Subcutaneous abdominal adipose tissue (tissue), 5 donors: Measurements from ENCODE around the gene POU6F1.
"Not testable (repeated sequence)": the region's sequence is repeated elsewhere in the genome, so short reads cannot be mapped to it uniquely, and the experiment has no call there.

Experiments
- H3K27ac ChIP-seq: one replicate; pipeline ENCODE4 v1.7.0; 2013; ENCODE audit warnings: low read depth, mild to moderate bottlenecking, inconsistent platforms, low read length, moderate library complexity
- H3K27me3 ChIP-seq, 5 donors: one replicate each; pipeline ENCODE4 v1.7.0; 2013; ENCODE audit warnings: low read length in 5 of 5, inconsistent platforms in 1 of 5; ENCODE audit not compliant: control insufficient read depth in 5 of 5, insufficient read depth in 4 of 5
- H3K36me3 ChIP-seq, 5 donors: one replicate each; pipeline ENCODE4 v1.7.0; 2013; ENCODE audit warnings: low read length in 5 of 5; ENCODE audit not compliant: control insufficient read depth in 5 of 5, insufficient read depth in 5 of 5
- H3K4me1 ChIP-seq, 5 donors: one replicate each; pipeline ENCODE4 v1.7.0; 2013; ENCODE audit warnings: low read length in 5 of 5, mild to moderate bottlenecking in 3 of 5, moderate library complexity in 1 of 5; ENCODE audit not compliant: control insufficient read depth in 5 of 5, insufficient read depth in 5 of 5
- H3K4me3 ChIP-seq, 5 donors: one replicate each; pipeline ENCODE4 v1.7.0; 2013; ENCODE audit warnings: low read length in 5 of 5, low read depth in 1 of 5
- H3K9ac ChIP-seq, 5 donors: one replicate each; pipeline ENCODE4 v1.7.0; 2013; ENCODE audit warnings: low read length in 5 of 5, mild to moderate bottlenecking in 4 of 5, moderate library complexity in 3 of 5
- H3K9me3 ChIP-seq, 5 donors: one replicate each; pipeline ENCODE4 v1.7.0; 2013; ENCODE audit warnings: low read length in 5 of 5; ENCODE audit not compliant: control insufficient read depth in 5 of 5
- donor health status: healthy.
- donor health status: healthy.
- donor health status: healthy.
- donor health status: healthy.
- donor health status: healthy.

The POU6F1 gene

GRCh38 chr12:51217968-51218606 is at the start of gene POU6F1:
POU6F1 (minus strand) TSS chr12:51218062; CDS start chr12:51206836, 11,226 bp downstream.
- Histone ChIP-seq H3K9me3 (no peaks in the 10 kb centered on the region), H3K4me1 (peaks cover 3 to 26% (median 21%) of the 10 kb centered on the region in 5 donors), H3K27me3 (no peaks in the 10 kb centered on the region), H3K36me3 (peaks cover 0 to 3% (median 2%) of the 10 kb centered on the region in 5 donors), H3K9ac (peak within 1 kb of the TSS; percentile 84 to 94 (median 92)), H3K27ac (peak within 1 kb of the TSS; percentile 95), H3K4me3 (peak within 1 kb of the TSS; percentile 81 to 91 (median 86))

- no peaks in the 10 kb centered on the region for H3K27me3 ChIP-seq
- peaks cover 0 to 13% (median 7%) of the 10 kb centered on the region in 5 donors for H3K4me1 ChIP-seq
- H3K36me3 ChIP-seq: no peaks in the 10 kb centered on the region
- H3K9me3 ChIP-seq: no peaks in the 10 kb centered on the region
- no peak overlapping the region for H3K9ac ChIP-seq
- no peak overlapping the region for H3K27ac ChIP-seq
- no peak overlapping the region for H3K4me3 ChIP-seq
These were observed 47.2 kb upstream of the POU6F1 start for GRCh38 chr12:51265024-51265423.

GRCh38 chr12:51264297-51264696 is 46.4 kb upstream of the POU6F1 start:
- Histone ChIP-seq H3K36me3 (no peaks in the 10 kb centered on the region), H3K4me3 (no peak overlapping the region), H3K27ac (no peak overlapping the region), H3K27me3 (no peaks in the 10 kb centered on the region), H3K4me1 (peaks cover 0 to 9% (median 4%) of the 10 kb centered on the region in 5 donors), H3K9me3 (no peaks in the 10 kb centered on the region), H3K9ac (no peak overlapping the region)

- Histone ChIP-seq H3K9ac (no peak overlapping the region), H3K4me1 (peaks cover 0 to 3% (median 0%) of the 10 kb centered on the region in 5 donors), H3K9me3 (no peaks in the 10 kb centered on the region), H3K27ac (no peak overlapping the region), H3K27me3 (no peaks in the 10 kb centered on the region), H3K36me3 (no peaks in the 10 kb centered on the region), H3K4me3 (no peak overlapping the region)
These were observed 45.5 kb upstream of the POU6F1 start for GRCh38 chr12:51263341-51263740.

- no peak overlapping the region for H3K9ac ChIP-seq
- no peaks in the 10 kb centered on the region for H3K36me3 ChIP-seq
- no peaks in the 10 kb centered on the region for H3K9me3 ChIP-seq
- H3K27me3 ChIP-seq: no peaks in the 10 kb centered on the region
- no peak overlapping the region for H3K27ac ChIP-seq
- H3K4me3 ChIP-seq: no peak overlapping the region
- peaks cover 0 to 3% (median 0%) of the 10 kb centered on the region in 5 donors for H3K4me1 ChIP-seq
These were observed 44.9 kb upstream of the POU6F1 start for GRCh38 chr12:51262758-51263177.

- H3K27me3 ChIP-seq, H3K36me3 ChIP-seq, H3K9me3 ChIP-seq, H3K27ac ChIP-seq, H3K4me3 ChIP-seq, H3K9ac ChIP-seq, H3K4me1 ChIP-seq: not testable (repeated sequence)
These were observed 41.7 kb upstream of the POU6F1 start for GRCh38 chr12:51259600-51259999.

GRCh38 chr12:51254536-51254935 is 36.7 kb upstream of the POU6F1 start:
- Histone ChIP-seq H3K9me3 (no peaks in the 10 kb centered on the region), H3K4me3 (no peak overlapping the region), H3K4me1 (no peaks in the 10 kb centered on the region)

GRCh38 chr12:51253276-51253675 is 35.4 kb upstream of the POU6F1 start:
- Histone ChIP-seq H3K9ac (no peak overlapping the region), H3K4me3 (no peak overlapping the region), H3K4me1 (no peaks in the 10 kb centered on the region), H3K27me3 (no peaks in the 10 kb centered on the region), H3K36me3 (peaks cover 0 to 2% (median 0%) of the 10 kb centered on the region in 5 donors), H3K9me3 (no peaks in the 10 kb centered on the region), H3K27ac (no peak overlapping the region)

More at GRCh38 chr12:51254536-51254935, 36.7 kb upstream of the POU6F1 start:
- no peaks in the 10 kb centered on the region for H3K27me3 ChIP-seq
- H3K36me3 ChIP-seq: peaks cover 0 to 2% (median 0%) of the 10 kb centered on the region in 5 donors
- no peak overlapping the region for H3K27ac ChIP-seq
- H3K9ac ChIP-seq: no peak overlapping the region

GRCh38 chr12:51247523-51248206 is 29.8 kb upstream of the POU6F1 start:
- H3K36me3 ChIP-seq: peaks cover 4 to 26% (median 15%) of the 10 kb centered on the region in 5 donors
- peaks cover 6 to 35% (median 23%) of the 10 kb centered on the region in 5 donors for H3K4me1 ChIP-seq
- H3K4me3 ChIP-seq: no peak overlapping the region
- H3K9ac ChIP-seq: peak overlapping the region in 2 of 5 donors; percentile 18 to 52
- H3K9me3 ChIP-seq: no peaks in the 10 kb centered on the region
- no peak overlapping the region for H3K27ac ChIP-seq
- H3K27me3 ChIP-seq: no peaks in the 10 kb centered on the region

GRCh38 chr12:51246254-51246853 is 28.5 kb upstream of the POU6F1 start:
- H3K27ac ChIP-seq: peak overlapping the region; percentile 37

More at GRCh38 chr12:51246254-51246853, 28.5 kb upstream of the POU6F1 start:
- H3K27me3 ChIP-seq: no peaks in the 10 kb centered on the region
- peak overlapping the region in 1 of 5 donors; percentile 4 for H3K9ac ChIP-seq
- H3K9me3 ChIP-seq: no peaks in the 10 kb centered on the region
- peaks cover 6 to 41% (median 29%) of the 10 kb centered on the region in 5 donors for H3K4me1 ChIP-seq
- peaks cover 9 to 39% (median 26%) of the 10 kb centered on the region in 5 donors for H3K36me3 ChIP-seq
- H3K4me3 ChIP-seq: peak overlapping the region in 3 of 5 donors; percentile 23 to 44 (median 31)
